ENCODE measurements around the gene PXMP4.
A peak's percentile ranks its signal among the peaks of the same experiment; 100 is the strongest.
"Not testable (repeated sequence)": the region's sequence is repeated elsewhere in the genome, so short reads cannot be mapped to it uniquely, and the experiment has no call there.

The PXMP4 gene

DNA sequence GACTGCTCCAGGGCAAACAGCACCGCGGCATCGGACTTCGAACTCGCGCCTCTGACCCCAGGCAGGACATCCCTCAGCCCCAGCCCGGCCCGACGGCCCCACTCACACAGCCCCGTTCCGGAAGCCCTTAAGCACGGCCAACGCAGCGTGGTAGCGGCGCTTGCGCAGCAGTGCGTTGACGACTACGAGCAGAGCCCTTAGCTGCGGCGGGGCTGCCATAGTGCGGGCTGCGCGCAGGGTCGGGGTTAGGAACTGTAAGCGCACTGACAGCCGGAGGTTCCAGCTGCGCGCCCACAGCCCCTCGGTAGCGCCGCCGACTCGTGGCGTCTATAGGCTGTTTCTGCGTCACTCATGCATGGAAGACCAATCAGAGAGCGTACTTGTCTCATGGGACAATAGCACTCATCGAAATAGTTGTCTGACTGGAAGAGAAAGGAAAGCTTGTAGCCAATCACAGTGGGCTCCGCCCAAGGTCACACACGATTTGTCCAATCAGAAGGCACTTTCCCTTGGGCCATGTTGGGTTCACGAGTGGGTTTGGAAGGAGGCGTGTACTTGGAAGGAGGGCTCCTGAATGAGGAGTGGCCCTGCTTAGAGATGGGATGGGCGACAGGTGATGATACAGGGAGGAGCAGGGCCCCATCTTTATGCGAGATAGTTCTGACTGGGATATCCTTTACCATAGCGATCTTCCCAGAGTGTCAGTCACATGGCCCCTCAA lies at the start of gene PXMP4:
Gene PXMP4, minus strand, starts transcription at position 322 of the 721 bp plus-strand sequence. Its CDS starts 103 bp downstream, at position 219.
- peak; percentile 53 for DNase-seq (ENCODE audit: low spot score)

GRCh38 chr20:33769043-33769442 lies 48.9 kb upstream of the PXMP4 start:
- DNase-seq (ENCODE audit: low spot score), result no peak

- DNase-seq (ENCODE audit: low spot score), result no peak
These were observed 47.6 kb upstream of the PXMP4 start for GRCh38 chr20:33767777-33768138.

GRCh38 chr20:33766686-33767085 lies 46.6 kb upstream of the PXMP4 start:
- DNase-seq (ENCODE audit: low spot score), result no peak

DNA sequence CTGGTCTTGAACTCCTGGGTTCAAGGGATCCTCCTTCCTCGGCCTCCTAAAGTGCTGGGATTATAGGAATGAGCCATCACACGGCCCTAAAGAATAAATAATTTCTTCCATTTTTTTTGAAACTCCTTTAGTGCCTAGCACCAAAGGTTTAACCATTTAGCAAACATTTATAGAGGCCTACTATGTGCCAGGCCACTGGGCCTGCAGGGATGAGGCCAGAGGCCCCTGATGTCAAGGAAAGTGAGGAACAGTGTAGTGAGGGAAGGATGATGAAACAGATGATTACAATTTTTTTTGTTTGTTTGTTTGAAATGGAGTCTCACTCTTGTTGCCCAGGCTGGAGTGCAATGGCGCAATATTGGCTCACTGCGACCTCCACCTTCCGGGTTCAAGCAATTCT lies 45.5 kb upstream of the PXMP4 start:
- no peak for DNase-seq (ENCODE audit: low spot score)

GRCh38 chr20:33765099-33765498 lies 45.0 kb upstream of the PXMP4 start:
- DNase-seq (ENCODE audit: low spot score), result no peak

GRCh38 chr20:33761698-33762250 lies 41.7 kb upstream of the PXMP4 start:
- no peak for DNase-seq (ENCODE audit: low spot score)

GRCh38 chr20:33757458-33757857 lies 37.3 kb upstream of the PXMP4 start:
- no peak for DNase-seq (ENCODE audit: low spot score)

GRCh38 chr20:33757046-33757445 lies 36.9 kb upstream of the PXMP4 start:
- DNase-seq (ENCODE audit: low spot score), result no peak

- not testable (repeated sequence) for DNase-seq (ENCODE audit: low spot score)
These were observed 35.9 kb upstream of the PXMP4 start for GRCh38 chr20:33755936-33756490.

DNA sequence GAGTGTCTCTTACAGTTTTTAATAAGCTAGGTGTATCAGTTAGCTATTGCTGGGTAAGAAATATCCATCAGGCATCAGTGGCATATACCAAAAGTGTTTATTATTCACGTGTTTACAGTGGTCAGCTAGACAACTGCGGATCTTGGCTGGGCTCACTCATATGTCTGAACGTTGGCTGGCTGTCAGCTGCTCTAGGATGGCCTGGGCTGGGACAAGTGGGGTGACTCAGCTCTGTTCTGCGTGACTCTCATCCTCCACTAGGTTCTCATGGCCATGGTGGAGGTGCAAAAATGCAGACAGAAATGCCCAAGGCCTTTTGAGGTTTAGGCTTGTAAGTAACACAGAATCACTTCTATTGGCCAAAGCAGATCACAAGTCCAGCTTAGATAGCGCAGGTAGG lies 33.7 kb upstream of the PXMP4 start:
- no peak for DNase-seq (ENCODE audit: low spot score)

- DNase-seq (ENCODE audit: low spot score), result no peak
These were observed 33.0 kb upstream of the PXMP4 start for GRCh38 chr20:33753143-33753542.

DNA sequence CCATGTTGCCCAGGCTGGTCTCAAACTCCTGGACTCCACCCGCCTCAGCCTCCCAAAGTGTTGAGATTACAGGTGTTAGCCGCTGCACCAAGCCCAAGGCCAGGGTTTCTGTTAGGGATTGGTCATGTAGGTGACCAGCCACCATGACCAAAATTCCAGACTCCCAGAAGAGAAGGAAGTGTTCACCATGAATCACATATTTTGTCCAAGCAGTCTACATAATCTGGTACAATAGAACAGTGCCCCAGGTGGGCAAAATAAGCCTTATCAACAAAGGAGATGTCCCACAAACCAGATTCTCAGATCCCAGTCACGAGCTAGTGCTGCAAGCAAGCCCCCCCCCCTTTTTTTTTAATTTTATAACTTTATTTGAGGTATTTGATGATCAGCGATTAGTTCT lies 31.7 kb upstream of the PXMP4 start:
- no peak for DNase-seq (ENCODE audit: low spot score)

DNA sequence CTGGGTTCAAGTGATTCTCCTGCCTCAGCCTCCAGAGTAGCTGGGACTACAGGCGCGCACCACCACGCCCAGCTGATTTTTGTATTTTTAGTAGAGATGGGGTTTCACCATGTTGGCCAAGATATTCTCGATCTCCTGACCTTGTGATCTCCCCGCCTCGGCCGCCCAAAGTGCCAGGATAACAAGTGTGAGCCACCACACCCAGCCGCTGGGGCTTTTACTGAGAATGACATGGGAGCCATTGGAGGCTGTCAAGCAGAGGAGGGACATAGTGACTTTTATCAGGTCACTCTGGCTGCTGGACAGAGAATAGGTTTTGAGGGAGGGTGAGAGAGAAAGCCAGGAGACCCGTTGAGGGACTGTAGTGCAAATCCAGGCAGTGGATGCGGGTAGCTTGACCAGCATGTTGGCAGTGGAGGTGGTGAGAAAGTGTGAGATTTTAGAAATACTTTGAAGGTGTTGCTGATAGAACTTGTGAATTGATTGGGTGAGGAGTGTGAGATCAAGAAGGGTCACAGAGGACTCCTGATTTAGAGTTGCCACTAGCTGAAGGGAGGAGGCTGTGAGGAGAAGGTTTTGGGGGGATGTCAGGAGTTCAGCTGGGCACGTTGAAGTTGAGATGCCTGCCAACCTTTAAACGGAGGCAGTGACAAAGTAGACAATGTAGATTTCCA lies 26.4 kb upstream of the PXMP4 start:
- DNase-seq (ENCODE audit: low spot score), result no peak

GRCh38 chr20:33744773-33745385 lies 24.8 kb upstream of the PXMP4 start:
- no peak for DNase-seq (ENCODE audit: low spot score)

DNA sequence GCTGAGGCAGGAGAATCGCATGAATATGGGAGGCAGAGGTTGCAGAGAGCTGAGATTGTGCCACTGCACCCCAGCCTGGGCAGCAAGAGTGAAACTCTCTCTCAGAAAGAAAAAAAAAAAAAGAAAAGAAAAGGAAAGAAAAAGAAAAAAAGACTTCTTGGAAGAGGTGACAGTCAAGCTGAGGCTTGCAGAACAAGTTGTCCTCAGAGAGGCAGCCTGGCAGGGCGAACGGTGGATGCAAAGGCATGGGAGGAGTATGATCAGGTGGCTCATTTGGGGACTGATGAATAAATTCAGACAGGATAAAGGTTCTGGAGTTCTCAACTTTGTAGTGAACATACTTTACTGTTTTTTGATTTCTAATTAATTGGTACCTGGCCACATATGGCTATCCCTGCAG lies 24.1 kb upstream of the PXMP4 start:
- no peak for DNase-seq (ENCODE audit: low spot score)

DNA sequence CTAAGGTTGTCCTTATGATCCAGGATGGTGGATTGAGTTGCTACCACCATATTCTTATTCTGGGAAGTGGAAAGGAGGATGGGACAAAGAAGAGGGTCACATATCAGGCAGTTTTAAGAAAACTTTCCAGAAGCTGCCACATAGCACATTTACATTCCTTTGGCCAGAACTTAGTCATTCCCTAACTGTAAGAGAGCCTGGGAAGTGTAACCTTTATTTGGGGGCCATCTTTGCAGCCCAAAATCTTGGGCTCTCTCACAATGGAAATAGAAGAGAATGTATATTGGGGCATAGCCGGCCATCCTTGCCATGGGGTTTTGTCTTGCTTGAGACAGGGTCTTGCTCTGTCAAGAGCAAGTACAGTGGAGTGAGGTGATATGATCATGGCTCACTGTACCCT lies 20.1 kb upstream of the PXMP4 start:
- no peak for DNase-seq (ENCODE audit: low spot score)

DNA sequence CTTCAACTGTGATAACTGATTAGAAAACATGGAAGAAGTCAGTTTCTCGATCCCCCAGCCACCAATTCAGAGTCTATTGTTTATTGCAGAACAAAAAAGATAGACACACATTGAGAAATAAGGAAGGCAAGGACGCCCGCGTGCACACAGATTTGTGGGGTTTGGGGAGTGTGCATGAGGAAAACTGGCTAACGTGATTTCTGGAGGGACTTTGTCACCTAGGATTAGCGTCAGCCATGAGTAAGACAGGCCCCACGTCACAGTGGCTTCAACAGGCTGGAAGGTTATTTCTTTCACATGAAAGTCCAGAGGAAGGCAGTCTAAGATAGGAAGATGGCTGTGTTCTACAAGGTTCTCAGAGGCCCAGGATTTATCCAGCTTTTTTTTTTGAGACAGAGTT lies 19.4 kb upstream of the PXMP4 start:
- no peak for DNase-seq (ENCODE audit: low spot score)

DNA sequence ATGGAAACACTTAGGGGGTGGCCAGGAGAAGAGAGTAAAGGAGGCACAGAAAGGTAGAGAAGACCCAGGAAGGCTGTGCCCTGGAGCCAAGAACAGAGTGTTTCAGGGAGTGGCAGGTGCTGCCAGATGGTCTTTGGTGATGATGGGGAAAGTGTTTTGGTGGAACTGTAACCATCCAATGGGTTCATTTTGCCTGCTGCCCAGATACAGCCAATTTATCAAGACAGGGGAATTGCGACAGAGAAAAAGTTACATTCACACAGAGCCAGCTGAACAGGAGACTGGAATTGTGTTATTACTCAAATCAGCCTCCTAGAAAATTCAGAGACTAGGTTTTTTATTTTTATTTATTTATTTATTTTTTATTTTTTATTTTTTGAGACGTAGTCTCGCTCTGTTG lies 16.9 kb upstream of the PXMP4 start:
- DNase-seq (ENCODE audit: low spot score), result no peak

- no peak for DNase-seq (ENCODE audit: low spot score)
These were observed 13.8 kb upstream of the PXMP4 start for GRCh38 chr20:33733654-33734576.

- DNase-seq (ENCODE audit: low spot score), result no peak
These were observed 12.3 kb upstream of the PXMP4 start for GRCh38 chr20:33732166-33732970.

All from D341Med (cell line).